ENCODE results near the gene PRDM2.

DNA sequence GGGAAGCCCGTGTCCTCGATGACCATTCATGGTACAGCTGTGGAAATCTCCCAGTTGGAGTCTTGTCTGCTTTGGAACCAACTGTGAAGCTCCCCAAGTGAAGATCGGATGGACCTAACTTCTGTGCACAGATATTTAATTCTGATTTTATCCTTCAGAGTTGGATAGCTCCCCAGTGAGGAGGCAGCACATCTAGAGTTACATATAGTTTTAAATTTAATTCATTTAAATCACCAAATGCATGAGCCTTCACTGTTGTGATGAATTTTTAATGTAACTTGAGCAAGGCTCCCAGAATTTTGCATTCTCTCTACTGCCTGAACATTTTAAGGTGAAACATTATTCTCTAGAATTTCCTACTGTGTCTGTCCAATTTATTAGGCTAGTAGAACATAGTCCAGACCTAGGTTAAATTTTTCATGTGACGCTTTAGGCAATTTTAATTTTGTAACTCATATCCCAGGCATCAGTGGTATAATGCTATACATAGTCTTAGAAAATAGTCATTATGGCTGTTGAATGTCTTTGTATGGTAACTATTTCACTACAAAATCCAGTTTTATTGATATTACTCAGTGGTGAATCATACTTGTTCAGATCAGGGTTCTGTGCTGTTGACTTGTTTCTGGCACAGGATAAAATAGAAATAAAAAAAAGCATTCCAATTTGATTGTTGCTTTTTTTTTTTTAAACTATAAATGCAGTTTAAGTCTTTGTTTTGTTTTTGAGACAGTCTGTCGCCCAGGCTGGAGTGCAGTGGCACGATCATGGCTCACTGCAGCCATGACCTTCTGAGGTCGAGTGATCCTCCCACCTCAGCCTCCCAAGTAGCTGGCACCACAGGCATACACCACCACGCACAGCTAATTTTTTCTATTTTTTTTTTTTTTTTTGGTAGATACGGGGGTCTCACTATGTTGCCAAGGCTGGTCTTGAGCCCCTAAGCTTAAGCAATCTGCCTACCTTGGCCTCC lies 66.9 kb downstream of the PRDM2 start:
- TF ChIP-seq, protein P1, sequence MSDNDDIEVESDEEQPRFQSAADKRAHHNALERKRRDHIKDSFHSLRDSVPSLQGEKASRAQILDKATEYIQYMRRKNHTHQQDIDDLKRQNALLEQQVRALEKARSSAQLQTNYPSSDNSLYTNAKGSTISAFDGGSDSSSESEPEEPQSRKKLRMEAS (IDR thresholded peaks at IDR 0.05; ENCODE audit: low read depth, low read length): no peak
- TF ChIP-seq, protein P2, sequence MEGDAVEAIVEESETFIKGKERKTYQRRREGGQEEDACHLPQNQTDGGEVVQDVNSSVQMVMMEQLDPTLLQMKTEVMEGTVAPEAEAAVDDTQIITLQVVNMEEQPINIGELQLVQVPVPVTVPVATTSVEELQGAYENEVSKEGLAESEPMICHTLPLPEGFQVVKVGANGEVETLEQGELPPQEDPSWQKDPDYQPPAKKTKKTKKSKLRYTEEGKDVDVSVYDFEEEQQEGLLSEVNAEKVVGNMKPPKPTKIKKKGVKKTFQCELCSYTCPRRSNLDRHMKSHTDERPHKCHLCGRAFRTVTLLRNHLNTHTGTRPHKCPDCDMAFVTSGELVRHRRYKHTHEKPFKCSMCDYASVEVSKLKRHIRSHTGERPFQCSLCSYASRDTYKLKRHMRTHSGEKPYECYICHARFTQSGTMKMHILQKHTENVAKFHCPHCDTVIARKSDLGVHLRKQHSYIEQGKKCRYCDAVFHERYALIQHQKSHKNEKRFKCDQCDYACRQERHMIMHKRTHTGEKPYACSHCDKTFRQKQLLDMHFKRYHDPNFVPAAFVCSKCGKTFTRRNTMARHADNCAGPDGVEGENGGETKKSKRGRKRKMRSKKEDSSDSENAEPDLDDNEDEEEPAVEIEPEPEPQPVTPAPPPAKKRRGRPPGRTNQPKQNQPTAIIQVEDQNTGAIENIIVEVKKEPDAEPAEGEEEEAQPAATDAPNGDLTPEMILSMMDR (IDR thresholded peaks at IDR 0.05; ENCODE audit: low read depth, low read length): no peak
- TF ChIP-seq POLR2A (IDR thresholded peaks at IDR 0.05; ENCODE audit: extremely low read depth, insufficient read length) (no peak), MYC (IDR thresholded peaks at IDR 0.05; ENCODE audit: low read depth, low read length) (no peak)

All from NB4 (cell line).